ENCODE measurements around the gene HPSE. TPM values are rescaled to one million over a fixed set of nuclear protein-coding genes. Genes with fewer than 3 reads are reported as not detected.

The HPSE gene
- polyA plus RNA-seq, 1 of the 3 experiments (the other 2 are of a cell fraction), result 1.7 TPM

DNA sequence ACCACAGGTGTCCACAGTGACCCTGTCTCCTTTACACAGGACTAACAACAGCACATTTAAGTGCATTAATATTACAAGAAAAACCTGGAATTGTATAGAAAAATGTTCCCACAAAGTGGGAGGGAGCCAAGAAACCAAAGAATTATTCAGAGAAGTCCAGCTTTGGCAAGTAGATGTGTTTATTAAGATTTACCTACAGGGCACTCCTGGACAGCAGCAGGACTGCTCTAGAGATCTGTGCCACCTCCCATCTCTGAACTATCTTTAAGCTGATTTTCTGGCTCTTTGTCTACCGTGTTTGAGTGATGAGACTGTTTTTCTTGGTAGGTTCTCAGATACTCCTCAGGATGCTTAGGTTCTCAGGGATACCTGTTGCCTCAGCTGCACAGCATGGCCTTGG is 38.3 kb upstream of the HPSE start:
- TF ChIP-seq, protein P1, sequence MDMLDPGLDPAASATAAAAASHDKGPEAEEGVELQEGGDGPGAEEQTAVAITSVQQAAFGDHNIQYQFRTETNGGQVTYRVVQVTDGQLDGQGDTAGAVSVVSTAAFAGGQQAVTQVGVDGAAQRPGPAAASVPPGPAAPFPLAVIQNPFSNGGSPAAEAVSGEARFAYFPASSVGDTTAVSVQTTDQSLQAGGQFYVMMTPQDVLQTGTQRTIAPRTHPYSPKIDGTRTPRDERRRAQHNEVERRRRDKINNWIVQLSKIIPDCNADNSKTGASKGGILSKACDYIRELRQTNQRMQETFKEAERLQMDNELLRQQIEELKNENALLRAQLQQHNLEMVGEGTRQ (IDR thresholded peaks at IDR 0.05; ENCODE audit: borderline replicate concordance, low read depth, low read length), result no peak
- TF ChIP-seq NFIC (IDR thresholded peaks at IDR 0.05; ENCODE audit: borderline replicate concordance) (no peak), EP300 (IDR thresholded peaks at IDR 0.05; ENCODE audit: borderline replicate concordance in 1 of 2, low read depth in 1 of 2, low read length in 1 of 2) (no peak), JUND (IDR thresholded peaks at IDR 0.05) (no peak), REST (IDR thresholded peaks at IDR 0.05; ENCODE audit: low read depth, low read length) (no peak), FOXM1 (IDR thresholded peaks at IDR 0.05; ENCODE audit: low read depth) (no peak), MEF2A (IDR thresholded peaks at IDR 0.05; ENCODE audit: borderline replicate concordance, low read depth) (no peak)
- DNase-seq, result no peak
- H3K9me3 ChIP-seq, result no peaks in the 10 kb centered on the region
- no peaks in the 10 kb centered on the region for H3K36me3 ChIP-seq (replicated peaks in 1 of 2; ENCODE audit: control insufficient read depth in 1 of 2, insufficient read depth in 2 of 2, low read length in 1 of 2)
- no peaks in the 10 kb centered on the region; the same call in 1 of the 2 replicates for H3K27me3 ChIP-seq (ENCODE audit: insufficient read depth)
- no peaks in the 10 kb centered on the region for H3F3A ChIP-seq (replicated peaks; ENCODE audit: insufficient read depth)
- POLR2A ChIA-PET, result no interaction called here
- 6% methylated on average over 1 of the region's 1 CpG for WGBS (ENCODE audit: low lambda C conversion rate)
- no peaks in the 10 kb centered on the region for H4K20me1 ChIP-seq (ENCODE audit: insufficient read depth)
- H3K4me2 ChIP-seq, result no peak overlapping the region
- H3K9ac ChIP-seq, result no peak overlapping the region
- H2AFZ ChIP-seq (ENCODE audit: low read depth), result no peak overlapping the region
- CTCF ChIA-PET, result interaction anchor here (0.6 kb wide), 1 partner anchor 102 kb away, joined by 3 read pairs; no protein-coding TSS in a partner anchor
- no peak overlapping the region for H3K27ac ChIP-seq (ENCODE audit: low read depth in 2 of 2, low read length in 1 of 2)
- no peaks in the 10 kb centered on the region for H3K4me1 ChIP-seq (ENCODE audit: control insufficient read depth in 1 of 2, insufficient read depth in 2 of 2, low read depth in 1 of 2, low read length in 1 of 2)
- H3K9me2 ChIP-seq, result no peaks in the 10 kb centered on the region
- H3K4me3 ChIP-seq (ENCODE audit: low read depth in 2 of 2, low read length in 1 of 2), result no peak overlapping the region
- no peaks in the 10 kb centered on the region for H3K79me2 ChIP-seq (ENCODE audit: insufficient read depth)

DNA sequence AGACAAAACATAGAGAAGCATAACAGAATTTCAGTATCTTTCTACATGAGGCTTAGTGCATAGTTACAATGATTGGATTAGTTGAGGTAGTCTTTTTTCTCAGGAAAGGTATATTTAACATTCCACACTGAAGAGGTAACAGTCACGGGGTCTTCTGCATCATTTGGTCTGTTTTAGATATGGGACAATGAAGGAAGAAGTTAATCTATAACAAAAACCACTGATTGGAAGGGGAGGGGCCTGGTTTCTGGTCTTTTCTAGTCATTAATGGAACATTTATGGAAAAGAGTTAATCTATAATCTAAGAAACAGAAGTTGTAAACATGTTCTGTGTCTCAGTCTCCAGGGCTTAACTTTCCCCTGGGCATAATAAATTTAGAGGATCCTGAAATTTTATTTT is 37.3 kb upstream of the HPSE start:
- Histone ChIP-seq H3K4me3 (ENCODE audit: low read depth in 2 of 2, low read length in 1 of 2) (no peak overlapping the region), H3K9me3 (no peaks in the 10 kb centered on the region), H3K4me2 (no peak overlapping the region), H3F3A (replicated peaks; ENCODE audit: insufficient read depth) (no peaks in the 10 kb centered on the region), H2AFZ (ENCODE audit: low read depth) (no peak overlapping the region), H3K27ac (ENCODE audit: low read depth in 2 of 2, low read length in 1 of 2) (no peak overlapping the region), H3K36me3 (replicated peaks in 1 of 2; ENCODE audit: control insufficient read depth in 1 of 2, insufficient read depth in 2 of 2, low read length in 1 of 2) (no peaks in the 10 kb centered on the region), H4K20me1 (ENCODE audit: insufficient read depth) (no peaks in the 10 kb centered on the region), H3K9me2 (no peaks in the 10 kb centered on the region), H3K27me3 (ENCODE audit: insufficient read depth) (no peaks in the 10 kb centered on the region; the same call in 1 of the 2 replicates), H3K79me2 (ENCODE audit: insufficient read depth) (no peaks in the 10 kb centered on the region), H3K4me1 (ENCODE audit: control insufficient read depth in 1 of 2, insufficient read depth in 2 of 2, low read depth in 1 of 2, low read length in 1 of 2) (no peaks in the 10 kb centered on the region), H3K9ac (no peak overlapping the region)
- ChIA-PET POLR2A (no interaction called here), CTCF (no interaction called here)
- 21% methylated on average over 1 of the region's 1 CpG for WGBS (ENCODE audit: low lambda C conversion rate)
- DNase-seq, result no peak
- no peak for TF ChIP-seq MEF2A (IDR thresholded peaks at IDR 0.05; ENCODE audit: borderline replicate concordance, low read depth)
- no peak for TF ChIP-seq NFIC (IDR thresholded peaks at IDR 0.05; ENCODE audit: borderline replicate concordance)
- TF ChIP-seq MAX (IDR thresholded peaks at IDR 0.05; ENCODE audit: low read depth), result no peak
- no peak for TF ChIP-seq TAF1 (IDR thresholded peaks at IDR 0.05; ENCODE audit: borderline replicate concordance, low read depth, low read length)
- TF ChIP-seq JUND (IDR thresholded peaks at IDR 0.05), result no peak
- TF ChIP-seq FOXM1 (IDR thresholded peaks at IDR 0.05; ENCODE audit: low read depth), result no peak
- TF ChIP-seq, protein P1 (IDR thresholded peaks at IDR 0.05; ENCODE audit: borderline replicate concordance, low read depth, low read length), result no peak
- no peak for TF ChIP-seq REST (IDR thresholded peaks at IDR 0.05; ENCODE audit: low read depth, low read length)
- TF ChIP-seq EP300 (IDR thresholded peaks at IDR 0.05; ENCODE audit: borderline replicate concordance in 1 of 2, low read depth in 1 of 2, low read length in 1 of 2), result no peak
- TF ChIP-seq SMC3 (IDR thresholded peaks at IDR 0.05; ENCODE audit: low read depth, low read length), result no peak
- TF ChIP-seq, protein P2, sequence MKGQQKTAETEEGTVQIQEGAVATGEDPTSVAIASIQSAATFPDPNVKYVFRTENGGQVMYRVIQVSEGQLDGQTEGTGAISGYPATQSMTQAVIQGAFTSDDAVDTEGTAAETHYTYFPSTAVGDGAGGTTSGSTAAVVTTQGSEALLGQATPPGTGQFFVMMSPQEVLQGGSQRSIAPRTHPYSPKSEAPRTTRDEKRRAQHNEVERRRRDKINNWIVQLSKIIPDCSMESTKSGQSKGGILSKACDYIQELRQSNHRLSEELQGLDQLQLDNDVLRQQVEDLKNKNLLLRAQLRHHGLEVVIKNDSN (IDR thresholded peaks at IDR 0.05; ENCODE audit: borderline replicate concordance, low read depth), result no peak
- TF ChIP-seq GABPA (IDR thresholded peaks at IDR 0.05; ENCODE audit: low read depth), result no peak
